ENCODE measurements around the gene PCCA.
"Not testable (repeated sequence)": the region's sequence is repeated elsewhere in the genome, so short reads cannot be mapped to it uniquely, and the experiment has no call there.

PCCA gene

GRCh38 chr13:100098445-100099116, 9.7 kb downstream of the PCCA start:
- no peak for DNase-seq

GRCh38 chr13:100099117-100099445, 10.2 kb downstream of the PCCA start:
- not testable (repeated sequence) for DNase-seq

- no peak for DNase-seq
Measured at GRCh38 chr13:100100115-100100879, 11.4 kb downstream of the PCCA start.

DNA sequence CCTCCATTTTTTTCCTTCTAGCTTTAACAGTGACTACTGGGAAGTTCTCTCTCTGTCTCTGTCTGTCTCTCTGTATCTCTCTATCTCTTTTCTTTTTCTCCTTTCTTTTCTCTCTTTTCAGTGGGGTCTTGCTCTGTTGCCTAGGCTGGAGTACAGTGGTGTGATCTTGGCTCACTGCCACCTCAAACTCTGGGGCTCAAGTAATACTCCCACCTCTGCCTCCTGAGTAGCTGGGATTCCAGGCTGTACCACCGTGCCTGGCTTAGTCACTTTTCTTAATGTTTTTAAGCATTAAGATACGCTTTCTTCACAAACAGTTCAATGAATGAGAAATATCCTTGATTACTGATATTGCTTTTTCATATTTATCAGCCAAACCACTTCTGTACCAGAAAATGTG, 13.1 kb downstream of the PCCA start:
- no peak for DNase-seq

GRCh38 chr13:100106005-100106404, 17.1 kb downstream of the PCCA start:
- no peak for DNase-seq

DNA sequence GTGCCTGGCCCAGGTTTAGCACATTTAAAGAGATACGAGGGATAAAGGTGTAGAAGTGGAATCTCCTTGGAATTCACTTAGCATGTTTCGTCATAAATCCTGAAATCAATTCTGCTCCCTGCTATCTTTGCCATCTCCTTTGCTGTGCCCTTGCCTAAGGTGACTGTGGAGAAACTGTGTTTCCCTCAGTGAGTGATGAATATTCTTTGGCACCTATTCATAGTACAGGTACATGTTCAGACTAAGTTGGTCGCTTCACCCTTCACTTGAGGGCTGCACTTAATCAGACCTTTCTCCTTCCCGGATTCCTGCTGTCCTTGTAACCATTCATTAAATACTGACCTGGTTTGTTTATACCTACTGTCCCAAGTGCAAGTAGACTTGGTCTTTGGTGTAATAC, 17.8 kb downstream of the PCCA start:
- no peak for DNase-seq

- DNase-seq = no peak
Measured at GRCh38 chr13:100108913-100109507, 20.1 kb downstream of the PCCA start.

DNA sequence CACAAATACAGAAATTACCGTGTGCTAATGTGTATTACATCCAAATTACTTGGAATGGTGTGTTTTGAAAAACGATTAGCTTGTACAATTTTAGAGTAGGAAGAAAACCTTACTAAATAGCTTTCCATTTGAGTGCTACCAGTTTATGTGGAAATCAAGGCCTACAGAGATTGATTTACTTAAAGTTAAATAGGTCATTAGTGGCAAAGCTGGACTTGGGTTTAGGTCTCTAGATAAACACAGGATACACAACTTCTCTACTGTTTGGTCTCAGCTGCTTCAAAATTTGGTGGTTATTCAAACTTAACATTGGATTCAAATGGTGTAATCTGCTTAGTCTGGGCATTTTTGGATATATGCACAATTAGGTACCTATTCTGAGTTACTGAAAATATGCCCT, 21.4 kb downstream of the PCCA start:
- no peak for DNase-seq

DNA sequence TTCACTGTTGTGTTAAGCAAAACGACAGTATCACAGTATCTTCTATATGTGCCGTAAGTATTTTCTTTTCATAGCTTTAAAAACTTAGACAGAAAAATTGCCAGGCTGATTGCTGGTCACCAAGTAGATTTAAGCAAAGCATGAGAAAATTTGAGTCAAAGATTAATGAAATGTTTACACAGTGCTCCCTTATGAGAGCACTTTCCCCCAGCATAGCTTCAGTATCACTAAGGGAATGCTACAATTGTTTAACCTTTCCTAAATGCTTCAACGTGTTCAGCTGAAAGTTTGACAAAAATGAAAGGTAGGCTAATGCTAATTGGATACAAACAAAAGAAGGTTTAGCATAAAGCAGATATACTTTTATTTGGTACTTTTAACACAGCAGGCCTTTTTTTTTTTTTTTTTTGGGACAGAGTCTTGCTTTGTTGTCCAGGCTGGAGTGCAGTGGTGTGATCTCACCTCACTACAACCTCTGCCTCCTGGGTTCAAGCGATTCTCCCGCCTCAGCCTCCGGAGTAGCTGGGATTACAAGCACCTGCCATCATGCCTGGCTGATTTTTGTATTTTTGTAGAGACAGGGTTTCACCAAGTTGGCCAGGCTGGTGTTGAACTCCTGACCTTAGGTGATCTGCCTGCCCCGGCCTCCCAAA, 23.4 kb downstream of the PCCA start:
- no peak for DNase-seq

- DNase-seq = no peak
Measured at GRCh38 chr13:100115693-100116254, 26.9 kb downstream of the PCCA start.

DNA sequence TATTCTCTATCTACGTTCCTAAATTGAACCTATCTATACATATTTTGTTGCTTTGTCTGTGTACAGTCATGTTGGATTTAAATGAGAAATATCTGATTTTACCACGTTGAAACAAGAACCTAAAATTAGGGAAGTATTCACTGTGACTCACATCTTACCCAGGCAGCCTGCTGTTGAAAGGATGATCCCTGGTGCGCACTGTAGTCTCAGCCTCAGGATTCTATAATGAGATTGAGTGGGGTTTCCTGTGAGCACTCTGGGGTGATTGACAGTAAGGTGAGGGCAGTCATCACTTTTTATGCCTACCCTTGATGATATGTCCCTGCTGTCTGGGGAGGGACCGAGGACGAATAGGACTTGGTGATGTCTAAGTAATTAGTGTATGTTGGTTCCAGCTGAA, 35.4 kb downstream of the PCCA start:
- DNase-seq = no peak

DNA sequence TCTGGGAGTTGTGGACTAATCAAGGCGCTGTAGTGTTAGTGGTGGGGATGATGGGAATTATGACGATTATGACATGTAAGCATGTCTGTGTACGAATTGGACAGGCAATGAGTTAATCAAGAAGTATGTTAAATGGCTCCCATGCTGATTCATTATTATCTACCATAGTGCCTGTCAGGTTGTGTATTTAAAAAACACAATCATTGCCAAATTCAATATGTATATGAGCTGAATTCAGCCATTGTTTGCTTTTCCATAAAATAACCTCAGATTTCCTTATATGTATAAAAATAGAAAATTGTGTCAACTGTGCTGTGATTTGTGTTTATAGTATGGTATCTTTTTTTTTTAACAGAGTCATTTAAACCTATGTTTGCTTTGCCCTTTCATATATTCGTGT, 37.1 kb downstream of the PCCA start:
- DNase-seq = no peak

- no peak for DNase-seq
Measured at GRCh38 chr13:100128373-100128772, 39.5 kb downstream of the PCCA start.

GRCh38 chr13:100128838-100129237, 39.9 kb downstream of the PCCA start:
- no peak for DNase-seq

DNA sequence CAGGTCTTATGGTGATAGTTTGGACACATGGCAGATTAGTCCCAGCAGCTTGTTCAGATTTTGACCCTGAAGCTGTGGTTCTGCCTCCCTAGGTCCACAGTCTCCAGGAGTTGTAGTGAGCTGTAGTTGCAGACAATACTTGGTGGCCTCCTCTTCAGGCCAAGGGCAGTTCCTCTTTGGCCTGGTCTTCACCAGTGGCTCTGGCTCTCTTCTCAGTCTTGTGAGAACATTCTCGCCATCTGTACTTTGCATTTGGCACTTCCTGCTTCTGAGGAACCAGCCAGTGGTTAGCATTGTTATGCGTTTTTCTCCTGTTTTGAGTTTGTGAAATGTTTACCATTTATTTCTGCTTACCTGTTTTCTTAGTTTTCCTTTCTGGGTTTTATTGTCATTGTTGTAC, 40.7 kb downstream of the PCCA start:
- no peak for DNase-seq

DNA sequence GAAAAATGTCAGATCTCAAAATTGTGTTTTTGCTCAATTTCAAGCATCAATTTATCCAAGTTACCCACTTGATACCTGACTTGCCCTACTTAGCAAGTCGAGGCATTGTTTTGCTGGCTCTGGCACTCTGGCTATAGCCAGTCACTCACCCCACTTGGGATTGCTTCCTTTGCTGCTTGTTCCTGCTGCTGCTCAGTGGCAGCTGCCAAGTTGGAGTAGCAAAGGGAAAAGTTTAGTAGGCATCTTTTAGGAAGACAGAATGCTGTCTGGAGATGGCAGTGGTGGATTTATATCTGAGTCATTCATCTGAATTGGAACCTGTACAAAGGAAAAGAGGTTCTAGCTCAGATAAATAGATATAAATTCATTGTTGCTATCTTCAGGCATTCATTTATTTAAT, 41.2 kb downstream of the PCCA start:
- DNase-seq = no peak

DNA sequence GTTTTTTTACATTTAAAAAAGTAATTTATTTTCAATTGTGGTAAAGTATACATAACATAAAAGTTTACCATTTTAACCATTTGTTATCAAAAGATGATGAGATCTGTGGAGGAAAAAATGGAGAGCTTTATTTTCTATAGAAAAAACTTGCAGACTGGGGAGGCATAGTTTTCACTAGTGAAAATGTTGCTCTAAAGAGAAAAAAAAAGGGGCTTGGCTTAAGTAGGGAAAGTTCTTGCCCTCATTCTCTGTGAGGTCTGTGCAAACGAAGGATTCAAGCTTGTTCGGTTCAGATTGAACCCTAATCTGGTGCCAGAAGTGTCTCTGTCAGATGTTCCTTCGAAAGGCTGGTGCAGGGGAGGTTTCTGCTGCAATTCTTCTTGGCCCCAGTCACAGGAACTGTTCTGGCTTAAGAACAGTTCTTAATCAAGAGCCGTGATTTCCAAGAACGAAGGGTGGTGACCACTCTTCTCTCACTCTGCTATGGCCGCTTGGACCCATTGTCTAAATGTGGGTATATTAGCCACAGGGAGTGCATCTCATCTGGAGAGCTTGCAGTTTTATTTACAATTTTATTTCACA, 42.1 kb downstream of the PCCA start:
- no peak for DNase-seq

DNA sequence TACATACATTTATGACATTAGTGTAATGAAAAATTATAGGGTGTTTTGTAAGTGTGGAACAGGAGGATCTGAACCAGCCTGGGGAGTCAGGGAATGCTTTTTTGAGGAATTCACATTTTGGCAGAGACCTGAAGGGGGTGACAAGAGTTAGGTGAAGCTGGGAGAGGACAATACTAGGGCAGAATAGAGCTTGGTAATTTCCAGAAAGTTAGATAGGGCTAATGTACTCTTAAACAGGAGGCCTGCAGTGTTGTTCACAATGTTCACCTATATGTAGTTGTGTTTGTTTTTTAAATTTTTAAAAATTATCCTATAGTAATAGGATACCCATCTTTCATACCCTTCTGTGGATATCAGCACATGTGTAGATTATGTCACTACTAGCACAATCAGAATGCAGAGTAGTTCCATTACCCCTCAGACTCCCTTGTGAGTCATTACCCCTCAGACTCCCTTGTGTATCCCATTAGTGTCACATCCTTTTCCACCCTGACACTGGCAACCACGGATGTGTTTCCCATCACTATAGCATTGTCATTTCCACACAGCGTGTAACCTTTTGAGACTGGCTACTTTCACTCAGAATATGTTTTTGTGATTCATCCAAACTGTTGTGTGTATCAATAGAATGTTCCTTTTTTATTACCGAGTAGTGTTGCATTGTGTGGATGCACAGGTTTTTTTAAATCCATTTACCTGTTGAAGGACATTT, 43.1 kb downstream of the PCCA start:
- DNase-seq = no peak

- no peak for DNase-seq
Measured at GRCh38 chr13:100138859-100139491, 50.1 kb downstream of the PCCA start.

DNA sequence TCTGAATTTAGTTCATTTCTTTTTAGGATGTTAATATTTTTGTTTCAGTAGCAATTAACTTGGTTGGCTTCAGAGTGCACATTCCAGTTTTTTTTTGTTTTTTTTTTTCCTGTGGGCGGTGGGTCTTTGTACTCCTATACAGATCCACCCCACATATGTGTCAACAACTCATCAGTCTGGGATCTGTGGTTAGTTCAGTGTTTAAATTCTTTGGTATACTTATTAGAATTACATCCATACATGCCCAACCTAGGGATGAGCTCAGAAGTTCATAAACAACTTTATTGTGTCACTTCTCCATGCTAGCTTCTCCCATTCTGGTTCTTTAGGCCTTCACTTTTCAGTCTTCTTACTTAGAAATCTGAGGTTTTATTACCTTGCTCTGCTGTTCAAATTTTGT, 50.9 kb downstream of the PCCA start:
- no peak for DNase-seq

GRCh38 chr13:100140441-100140840, 51.5 kb downstream of the PCCA start:
- no peak for DNase-seq

DNA sequence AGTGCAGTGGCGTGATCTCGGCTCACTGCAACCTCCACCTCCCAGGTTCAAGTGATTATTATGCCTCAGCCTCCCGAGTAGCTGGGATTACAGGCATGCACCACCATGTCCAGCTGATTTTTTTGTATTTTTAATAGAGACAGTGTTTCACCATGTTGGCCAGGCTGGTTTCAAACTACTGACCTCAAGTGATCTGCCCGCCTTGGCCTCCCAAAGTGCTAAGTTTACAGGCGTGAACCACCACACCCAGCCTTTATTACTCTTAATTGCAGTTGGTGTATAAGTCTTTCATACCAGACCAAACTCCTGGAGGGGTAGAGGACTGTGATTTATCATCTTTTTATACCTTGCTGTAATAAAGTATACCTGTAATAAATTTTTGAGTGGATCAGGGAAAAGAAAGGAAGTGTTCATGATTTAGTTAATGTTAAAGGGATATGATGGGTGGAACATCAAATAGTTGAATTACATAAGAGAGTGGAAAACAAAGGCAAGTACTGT, 52.6 kb downstream of the PCCA start:
- DNase-seq = not testable (repeated sequence)

All from stimulated activated CD4-positive, alpha-beta T cell treated with anti-CD3 and anti-CD28 coated beads, Interleukin-2, amount 100 ng/mL, for 48 hours (primary cell).